Measurements from ENCODE around the gene SOD2.
"Not testable (repeated sequence)": the region's sequence is repeated elsewhere in the genome, so short reads cannot be mapped to it uniquely, and the experiment has no call there.

SOD2 gene

DNA sequence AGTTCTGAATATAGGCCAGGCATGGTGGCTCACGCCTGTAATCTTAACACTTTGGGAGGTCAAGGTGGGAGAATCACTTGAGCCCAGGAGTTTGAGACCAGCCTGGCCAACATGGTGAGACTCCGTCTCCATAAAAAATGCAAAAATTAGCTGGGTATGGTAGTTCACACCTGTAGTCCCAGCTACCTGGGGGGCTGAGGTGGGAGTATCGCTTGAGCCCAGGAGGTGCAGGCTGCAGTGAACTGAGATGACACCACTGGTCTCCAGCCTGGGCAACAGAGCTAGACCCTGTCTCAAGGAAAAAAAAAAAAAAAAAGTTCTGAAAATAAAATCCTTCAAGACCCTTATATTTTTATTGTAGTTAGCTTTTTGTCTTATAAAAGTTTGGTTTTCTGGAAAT, 22.6 kb upstream of the SOD2 start:
- no peak for DNase-seq

DNA sequence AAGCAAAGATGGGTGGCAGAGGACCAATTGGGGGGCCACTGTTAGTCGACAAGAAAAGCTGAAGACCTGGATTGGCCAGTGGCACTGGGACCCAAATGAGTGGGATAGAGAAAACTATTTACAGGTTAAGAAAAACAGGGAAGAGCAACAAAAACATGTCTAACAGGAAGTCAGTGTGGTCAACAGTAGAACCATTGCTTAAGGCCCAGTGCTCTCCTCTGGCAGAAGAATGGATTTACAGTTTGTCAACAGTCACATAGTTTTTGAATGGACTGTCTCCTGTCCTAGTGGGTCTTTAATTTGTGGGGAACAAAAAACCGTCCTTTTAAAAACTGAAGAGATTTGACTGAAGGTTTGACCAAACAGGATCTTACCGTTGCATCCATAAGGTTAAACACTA, 22.1 kb upstream of the SOD2 start:
- no peak for DNase-seq

GRCh38 chr6:159714404-159714803, 21.4 kb upstream of the SOD2 start:
- DNase-seq = no peak

DNA sequence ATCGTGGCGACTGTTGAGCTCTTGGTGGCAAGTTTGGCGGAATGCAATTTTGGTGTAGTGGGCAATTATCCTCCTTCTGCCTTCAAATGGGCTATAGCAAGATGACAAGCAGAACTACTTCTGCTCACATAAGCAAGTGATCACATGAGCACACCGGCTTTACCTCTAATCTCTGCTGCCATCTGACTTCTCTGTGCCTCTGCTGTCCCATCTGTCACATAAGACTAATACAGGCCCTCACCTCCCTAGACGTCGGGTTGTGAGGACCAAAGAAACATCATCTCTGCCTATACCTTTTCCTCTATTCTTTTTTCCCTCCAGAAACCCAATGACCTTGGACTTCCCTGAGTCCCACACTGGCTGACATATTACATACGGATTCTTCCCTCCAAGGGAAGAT, 20.9 kb upstream of the SOD2 start:
- no peak for DNase-seq

DNA sequence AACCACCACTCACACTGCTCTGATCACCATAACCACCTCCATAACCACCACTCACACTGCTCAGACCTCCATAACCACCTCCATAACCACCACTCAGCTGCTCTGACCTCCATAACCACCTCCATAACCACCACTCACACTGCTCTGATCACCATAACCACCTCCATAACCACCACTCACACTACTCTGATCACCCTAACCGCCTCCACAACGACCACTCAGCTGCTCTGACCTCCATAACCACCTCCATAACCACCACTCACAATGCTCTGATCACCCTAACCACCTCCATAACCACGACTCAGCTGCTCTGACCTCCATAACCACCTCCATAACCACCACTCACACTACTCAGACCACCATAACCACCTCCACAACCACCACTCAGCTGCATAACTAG, 19.3 kb upstream of the SOD2 start:
- not testable (repeated sequence) for DNase-seq

DNA sequence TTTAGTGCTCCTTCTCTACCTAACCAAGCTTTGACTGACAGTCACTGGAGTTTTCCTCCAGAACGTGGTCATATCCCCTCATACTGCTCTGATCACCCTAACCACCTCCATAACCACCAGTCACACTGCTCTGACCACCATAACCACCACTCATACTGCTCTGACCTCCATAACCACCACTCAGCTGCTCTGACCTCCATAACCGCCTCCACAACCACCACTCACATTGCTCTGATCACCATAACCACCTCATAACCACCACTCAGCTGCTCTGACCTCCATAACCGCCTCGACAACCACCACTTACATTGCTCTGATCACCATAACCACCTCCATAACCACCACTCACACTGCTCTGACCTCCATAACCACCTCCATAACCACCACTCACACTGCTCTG, 17.6 kb upstream of the SOD2 start:
- DNase-seq = not testable (repeated sequence)

DNA sequence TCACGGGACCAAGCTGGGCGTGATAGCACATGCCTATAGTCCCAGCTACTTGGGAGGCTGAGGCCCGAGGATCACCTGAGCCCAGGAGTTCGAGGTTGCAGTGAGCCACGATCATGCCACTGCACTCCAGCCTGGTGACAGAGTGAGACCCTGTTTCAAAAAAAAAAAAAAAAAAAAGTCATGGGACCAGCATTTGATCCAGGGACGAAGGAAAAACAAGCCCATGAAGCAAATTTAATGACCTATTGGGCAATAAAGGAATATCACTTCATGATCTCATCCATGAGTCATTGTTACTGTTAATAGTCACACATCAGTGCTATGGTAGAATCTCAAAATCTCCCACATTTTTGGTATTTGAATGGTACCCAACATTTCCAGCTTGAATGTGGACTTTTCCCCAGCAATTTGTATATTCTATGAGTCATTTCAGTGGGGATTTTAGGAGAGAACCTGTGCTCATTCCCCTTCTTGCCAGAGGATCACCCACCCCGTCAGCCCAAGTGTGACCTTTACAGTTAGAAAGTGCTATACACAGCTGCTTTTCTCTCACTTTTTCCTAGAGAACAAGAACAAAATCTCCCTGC, 8.5 kb upstream of the SOD2 start:
- no peak for DNase-seq

DNA sequence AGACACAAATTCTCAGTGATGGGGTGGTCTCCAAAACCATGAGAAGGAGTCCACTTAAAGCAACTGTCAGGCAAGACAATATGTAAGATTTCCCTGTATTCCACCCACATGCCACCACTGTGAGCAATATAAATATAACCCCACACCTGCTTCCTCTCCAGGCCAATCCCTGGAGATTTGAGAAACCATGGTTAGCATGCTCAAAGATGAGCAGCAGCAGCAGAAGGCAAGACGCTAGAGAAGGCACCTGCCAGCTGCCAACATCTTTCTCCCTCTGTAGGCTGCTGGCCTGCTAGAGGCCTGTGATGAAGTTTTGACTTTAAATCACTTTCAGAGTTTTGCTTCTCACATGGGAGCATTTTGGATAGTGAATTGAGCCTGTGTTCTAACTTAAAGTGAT, 7.9 kb upstream of the SOD2 start:
- DNase-seq = no peak

GRCh38 chr6:159695984-159696383, 2.9 kb upstream of the SOD2 start:
- DNase-seq = no peak

GRCh38 chr6:159693894-159694545, 979 bp upstream of the SOD2 start:
- peak; percentile 66 to 67 for DNase-seq

- peak; percentile 29 to 38 for DNase-seq
Observed at GRCh38 chr6:159692303-159693127, 526 bp downstream of the SOD2 start.

- no peak for DNase-seq
Observed at GRCh38 chr6:159691963-159692287, 1.1 kb downstream of the SOD2 start.

DNA sequence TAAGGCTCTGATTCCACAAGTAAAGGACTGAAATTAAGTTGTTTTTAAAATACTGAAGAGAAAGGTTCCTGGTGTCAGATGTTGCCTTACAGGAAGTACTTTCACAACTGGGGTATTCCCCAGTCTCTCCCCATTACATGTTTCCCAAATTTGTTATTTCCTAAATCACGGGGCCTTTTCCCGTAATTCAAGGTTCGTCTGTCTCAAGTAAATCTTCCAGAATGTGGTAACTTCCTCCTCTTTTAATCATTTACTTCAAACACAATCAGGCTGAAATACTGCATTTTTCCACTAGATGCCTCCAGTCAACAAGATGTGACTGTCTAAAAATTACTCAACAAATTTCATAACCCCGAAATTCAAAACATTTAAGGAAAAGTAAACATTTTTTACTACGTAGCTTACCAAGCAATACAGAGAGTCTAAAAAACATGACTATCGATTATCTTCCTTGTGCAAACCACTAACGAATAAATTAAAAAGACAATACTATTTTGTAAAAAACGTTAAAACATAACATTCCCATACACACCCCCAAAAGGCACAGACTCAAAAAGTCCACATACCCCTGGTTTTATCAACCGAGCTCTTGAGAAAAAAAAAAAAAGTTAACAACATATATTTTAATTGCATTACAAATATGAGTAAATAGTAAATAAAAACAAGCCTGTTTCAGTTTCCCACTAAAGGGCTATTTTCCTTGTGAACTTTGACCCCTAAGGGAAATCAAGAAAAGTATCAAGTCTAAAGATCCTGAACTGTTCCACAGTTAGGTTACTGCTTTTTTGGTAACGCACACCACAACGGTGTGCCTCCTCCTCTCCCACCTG, 1.7 kb downstream of the SOD2 start:
- DNase-seq = peak; percentile 90 to 94

GRCh38 chr6:159690135-159690534, 2.9 kb downstream of the SOD2 start:
- DNase-seq = not testable (repeated sequence)

GRCh38 chr6:159689001-159689400, 4.0 kb downstream of the SOD2 start:
- DNase-seq = no peak

DNA sequence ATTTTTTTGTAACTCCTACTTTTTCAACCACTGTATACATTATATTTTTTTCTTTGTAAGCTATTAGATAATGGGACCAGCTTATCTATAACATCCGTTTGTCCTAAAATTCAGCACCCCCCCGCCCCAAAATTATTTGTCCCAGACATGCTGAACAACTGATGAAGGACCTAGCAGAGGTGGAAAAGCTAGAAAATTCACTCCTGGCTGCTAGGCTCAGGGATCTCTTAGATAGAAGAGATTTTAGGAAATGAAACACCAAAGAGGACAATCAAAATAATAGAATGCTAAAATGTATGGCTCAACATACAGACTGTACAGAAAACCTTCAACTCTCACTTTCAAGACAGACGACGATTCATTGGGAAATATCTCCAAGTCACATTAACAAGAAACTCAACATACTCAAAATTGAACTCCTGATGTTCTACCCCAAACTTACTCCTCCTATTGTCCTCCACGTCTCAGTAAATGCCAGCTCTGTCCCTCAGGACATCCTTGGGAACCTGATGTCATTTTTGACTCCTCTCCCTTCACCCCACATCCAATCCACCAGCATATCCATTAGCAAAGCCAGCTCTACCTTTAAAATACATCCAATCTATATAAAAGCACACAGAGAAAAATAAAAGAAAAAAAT, 4.7 kb downstream of the SOD2 start:
- DNase-seq = no peak

DNA sequence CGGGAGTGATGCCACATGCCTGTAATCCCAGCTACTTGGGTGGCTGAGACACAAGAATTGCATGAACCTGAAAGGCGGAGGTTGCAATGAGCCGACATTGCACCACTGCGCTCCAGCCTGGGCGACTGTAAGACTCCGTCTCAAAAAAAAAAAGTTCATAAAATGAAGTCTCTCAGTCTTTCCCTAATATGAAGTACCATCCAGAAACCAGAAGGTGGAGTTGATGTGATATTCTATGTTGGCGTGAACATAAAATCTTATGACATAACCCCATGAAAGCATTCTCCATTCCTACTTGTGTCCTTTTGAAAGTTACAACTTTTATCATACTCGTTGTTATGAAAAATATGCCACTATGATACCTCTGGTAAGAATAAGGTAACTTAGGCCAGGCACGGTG, 5.7 kb downstream of the SOD2 start:
- DNase-seq = peak in 1 of 2 experiments; percentile 15

DNA sequence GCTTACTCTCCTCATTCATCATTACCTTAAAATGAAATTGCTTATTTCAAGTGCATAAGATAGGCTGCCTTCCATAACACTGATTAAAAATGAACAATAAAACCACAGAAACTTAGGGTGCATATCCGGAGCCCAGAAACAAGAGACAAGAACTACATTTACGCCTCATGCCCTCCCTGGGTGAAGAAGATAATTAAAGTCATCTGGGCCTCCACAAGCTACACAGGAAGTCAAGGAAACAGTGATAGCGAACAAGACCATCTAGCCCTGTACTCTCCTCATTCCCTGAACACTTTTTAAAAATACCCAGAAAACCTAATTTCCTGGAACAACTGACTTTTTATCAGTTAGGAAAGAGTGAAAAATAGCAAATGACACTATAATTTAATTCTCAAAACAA, 6.3 kb downstream of the SOD2 start:
- DNase-seq = no peak

DNA sequence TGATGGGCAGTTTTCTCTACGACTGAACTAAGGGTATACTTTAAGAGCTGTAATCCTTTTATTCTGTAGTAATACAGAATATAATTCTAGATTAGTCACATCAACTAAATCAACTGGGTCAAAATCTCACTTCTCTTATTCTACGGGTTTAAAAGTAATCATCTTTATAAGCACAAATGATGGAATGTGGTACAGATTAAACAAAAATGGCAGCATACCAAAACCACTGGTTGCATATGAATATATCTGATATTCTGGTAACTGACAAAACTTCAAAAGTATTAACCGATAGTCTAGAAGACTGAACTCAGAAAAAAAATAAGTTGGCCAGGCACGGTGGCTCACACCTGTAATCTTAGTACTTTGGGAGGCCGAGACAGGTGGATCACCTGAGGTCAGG, 7.0 kb downstream of the SOD2 start:
- no peak for DNase-seq

DNA sequence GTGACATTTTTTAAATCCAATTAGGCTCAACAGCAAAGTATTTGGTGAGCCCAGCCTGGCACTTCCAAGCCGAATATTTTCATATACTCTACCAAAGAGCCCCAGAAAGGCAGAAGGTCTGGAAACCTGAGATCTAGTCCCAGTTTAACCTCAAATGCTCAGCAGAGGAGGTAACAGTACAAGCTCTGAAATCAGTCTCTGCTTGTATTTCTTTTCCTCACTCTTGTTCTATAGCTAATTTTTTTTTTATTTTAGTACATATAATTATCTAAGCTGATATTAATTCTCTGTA, 9.1 kb downstream of the SOD2 start:
- DNase-seq = no peak

- DNase-seq = no peak
Observed at GRCh38 chr6:159682810-159683209, 10.2 kb downstream of the SOD2 start.

DNA sequence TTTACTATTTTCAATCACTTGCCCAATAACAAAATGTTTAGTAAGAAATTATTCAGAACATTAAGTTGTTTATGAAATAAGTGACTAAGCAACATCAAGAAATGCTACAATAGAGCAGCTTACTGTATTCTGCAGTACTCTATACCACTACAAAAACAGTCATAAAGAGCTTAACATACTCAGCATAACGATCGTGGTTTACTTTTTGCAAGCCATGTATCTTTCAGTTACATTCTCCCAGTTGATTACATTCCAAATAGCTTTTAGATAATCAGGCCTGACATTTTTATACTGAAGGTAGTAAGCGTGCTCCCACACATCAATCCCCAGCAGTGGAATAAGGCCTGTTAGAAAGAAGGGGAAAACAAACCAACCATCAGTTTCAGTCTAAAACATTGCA, 10.7 kb downstream of the SOD2 start:
- DNase-seq = no peak

DNA sequence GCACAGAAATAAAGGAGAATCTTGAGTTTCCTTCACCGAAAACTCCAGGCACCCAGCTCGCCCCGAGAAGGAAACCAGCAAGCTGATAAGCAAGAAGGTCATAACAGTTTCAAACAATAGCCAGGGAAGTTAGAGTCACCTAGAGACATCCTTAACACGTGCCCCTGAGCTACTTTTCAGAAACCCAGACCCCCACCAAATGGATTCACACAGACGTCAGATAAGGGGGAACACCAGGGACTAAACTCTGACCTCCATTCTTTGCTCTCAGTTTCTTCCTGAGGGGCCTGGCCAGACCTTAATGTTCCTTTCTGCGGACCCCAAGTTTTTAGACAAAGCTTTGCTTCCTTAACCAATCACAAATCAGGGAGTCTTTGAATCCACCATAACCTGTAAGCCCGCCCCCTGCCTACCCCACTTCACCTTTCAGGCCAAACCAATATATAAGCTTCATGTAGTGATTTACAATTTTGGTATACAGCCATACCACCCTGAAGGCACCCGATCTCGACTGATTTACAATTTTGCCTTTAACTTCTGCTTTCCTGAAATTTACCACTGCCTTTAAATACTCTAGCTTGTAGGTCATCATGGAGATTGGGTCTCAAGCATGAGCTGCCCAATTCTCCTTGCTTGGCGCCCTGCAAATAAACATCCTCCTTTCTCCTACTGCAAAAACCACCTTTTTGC, 11.7 kb downstream of the SOD2 start:
- no peak for DNase-seq
